GM18868 (cell line): ENCODE measurements around the gene PRKCD.
A peak's percentile ranks its signal among the peaks of the same experiment; 100 is the strongest.

Source experiments
- ATAC-seq: cut with Tn5 transposase; IDR thresholded peaks from one replicate; pipeline ENCODE4 v1.9.1; 2021; ENCODE audit warnings: mild to moderate bottlenecking, moderate library complexity; ENCODE audit not compliant: unreplicated experiment

The PRKCD gene

DNA sequence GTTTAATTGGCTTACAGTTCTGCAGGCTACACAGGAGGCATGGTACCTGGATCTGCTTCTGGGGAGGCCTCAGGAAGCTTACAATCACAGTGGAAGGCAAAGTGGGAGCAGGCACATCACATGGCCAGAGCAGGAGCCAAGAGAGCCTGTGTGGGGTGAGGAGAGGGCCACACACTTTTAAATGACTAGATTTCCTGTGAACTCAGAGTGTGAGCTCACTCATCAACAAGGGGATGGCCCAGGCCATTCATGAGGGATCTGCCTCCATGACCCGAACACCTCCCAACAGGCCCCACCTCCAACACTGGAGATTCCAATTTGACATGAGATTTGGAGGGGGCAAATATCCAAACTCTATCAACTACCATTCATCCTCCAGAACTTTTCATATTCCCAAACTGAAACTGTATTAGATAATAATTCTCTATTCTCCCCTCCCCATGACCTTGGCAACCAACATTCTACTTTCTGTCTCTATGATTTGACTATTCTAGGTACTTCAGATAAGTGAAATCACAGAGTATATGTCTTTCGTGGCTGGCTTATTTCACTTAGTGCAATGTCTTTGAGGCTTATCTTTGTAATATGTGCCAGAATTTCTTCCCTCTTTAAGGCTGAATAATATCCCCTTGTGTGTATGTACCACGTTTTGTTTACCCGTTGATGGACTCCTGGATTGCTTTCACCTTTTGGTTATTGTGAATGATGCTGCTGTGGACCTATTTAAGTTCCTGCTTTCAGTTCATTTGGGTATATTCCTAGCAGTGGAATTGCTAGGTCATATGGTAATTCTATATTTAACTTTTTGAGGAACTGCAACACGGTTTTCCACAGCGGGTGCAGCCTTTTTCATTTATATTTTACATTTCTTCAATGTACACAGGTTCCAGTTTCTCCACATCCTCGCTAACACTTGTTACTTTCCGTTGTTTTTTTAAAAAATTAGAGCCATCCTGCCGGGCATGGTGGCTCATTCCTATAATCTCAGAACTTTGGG, 51.0 kb downstream of the PRKCD start:
- no peak for ATAC-seq

DNA sequence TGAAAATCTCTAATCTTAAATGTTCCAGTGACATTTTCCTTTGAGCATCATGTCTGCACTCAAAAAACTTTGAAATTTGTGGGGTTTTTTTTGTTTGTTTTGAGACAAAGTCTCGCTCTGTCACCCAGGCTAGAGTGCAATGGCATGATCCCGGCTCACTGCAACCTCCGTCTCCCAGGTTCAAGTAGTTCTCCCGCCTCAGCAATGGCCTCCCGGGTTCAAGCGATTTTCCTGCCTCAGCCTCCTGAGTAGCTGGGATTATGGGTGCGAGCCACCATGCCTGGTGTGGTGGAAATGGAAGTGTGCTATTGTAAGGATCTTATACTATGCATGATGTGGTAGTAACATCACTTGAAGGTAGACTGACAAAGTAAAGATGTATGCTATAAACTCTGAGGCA, 52.3 kb downstream of the PRKCD start:
- ATAC-seq = no peak

DNA sequence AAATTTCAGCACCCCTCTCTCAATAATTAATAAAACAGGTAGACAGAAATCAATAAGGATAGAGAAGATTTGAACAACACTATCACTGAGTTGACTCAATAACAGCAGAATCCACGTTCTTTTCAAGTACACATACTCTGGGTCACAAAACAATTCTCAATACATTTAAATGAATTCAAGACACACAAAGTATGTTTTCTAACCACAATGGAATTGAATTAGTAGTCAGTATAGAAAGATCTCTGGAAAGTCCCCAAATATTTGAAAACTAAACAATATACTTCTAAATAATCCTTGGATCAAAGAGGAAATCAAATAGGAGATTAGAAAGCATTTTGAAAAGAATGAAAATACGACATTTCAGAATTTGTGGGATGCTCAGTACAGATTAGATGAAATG, 54.8 kb downstream of the PRKCD start:
- ATAC-seq = no peak

DNA sequence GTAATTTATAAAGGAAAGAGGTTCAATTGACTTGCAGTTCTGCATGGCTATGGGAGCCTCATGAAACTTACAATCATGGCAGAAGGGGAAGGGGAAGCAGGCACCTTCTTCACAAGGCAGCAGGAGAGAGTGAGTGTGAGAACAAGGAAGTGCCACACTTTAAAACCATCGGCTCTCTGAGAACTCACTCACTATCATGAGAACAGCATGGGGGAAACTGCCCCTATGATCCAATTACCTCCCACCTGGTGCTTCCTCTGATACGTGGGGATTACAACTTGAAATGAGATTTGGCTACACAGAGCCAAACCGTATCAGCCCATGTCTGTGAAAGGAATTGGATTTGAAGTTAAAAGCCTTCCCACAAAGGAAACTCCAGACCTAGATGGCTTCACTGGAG, 55.7 kb downstream of the PRKCD start:
- ATAC-seq = no peak

DNA sequence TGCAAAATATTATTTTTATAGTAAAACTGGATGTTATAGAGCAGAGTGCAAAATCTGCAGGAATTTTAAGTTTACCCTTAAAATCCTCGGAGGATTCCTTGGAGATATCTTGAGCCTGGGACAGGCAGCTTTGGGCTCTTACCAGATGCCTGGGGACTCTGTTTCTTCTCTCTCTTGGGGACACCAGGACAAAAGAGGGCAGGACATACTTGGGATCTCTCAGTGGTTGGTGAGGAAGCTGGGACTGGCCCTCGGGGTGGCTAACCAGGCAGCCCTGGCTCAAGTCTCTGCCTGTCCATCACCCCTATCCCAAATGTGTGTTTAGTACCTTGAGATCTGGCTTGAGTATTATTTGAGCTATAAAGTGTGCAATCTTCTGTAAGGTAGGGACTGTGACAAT, 56.2 kb downstream of the PRKCD start:
- no peak for ATAC-seq

DNA sequence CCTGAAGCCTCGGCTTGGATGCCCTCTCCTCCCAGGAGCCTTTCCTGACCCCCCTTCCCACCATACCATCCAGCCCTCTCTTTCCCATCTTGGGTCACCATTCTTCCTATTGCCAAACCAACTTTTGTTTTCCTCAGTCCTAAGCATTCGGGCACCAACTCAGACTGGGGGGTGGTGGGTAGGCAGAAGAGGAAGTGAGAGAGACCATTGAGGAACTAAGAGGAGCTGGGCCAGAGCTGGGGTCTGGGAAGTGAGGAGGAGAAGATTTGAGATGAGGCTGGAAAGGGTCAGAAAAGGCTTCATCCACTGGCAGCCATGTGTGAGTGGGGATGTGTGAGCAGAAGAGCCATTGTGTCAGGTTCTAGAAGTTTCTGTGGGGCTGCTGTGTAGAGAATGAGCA, 57.1 kb downstream of the PRKCD start:
- ATAC-seq = peak; percentile 74

DNA sequence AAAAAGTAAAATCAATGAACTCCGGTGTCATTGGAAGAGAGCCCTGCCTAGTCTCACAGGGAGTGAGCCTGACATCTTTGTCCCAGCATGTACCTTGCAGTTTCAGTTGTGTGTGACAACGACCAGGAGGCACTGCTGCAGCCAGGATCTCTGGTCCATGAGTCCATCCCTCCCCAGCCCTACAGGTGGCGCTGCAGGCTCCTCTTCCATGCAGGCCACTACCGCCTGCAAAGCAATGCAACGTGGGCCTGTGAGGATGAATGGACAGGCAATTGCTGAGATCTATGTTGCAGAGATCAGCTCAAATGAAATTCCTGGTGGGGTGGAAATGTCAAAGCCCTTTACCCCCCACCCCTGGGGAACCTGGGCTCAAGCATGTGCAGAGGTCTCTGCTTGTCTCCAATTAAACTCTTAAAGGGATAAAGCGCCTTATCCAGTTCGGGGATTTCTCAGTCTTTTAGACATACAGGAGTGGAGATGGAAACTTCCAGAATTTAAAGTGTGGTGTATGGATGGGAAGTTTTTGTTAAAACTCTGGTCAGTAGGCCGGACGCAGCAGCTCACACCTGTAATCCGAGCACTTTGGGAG, 59.0 kb downstream of the PRKCD start:
- ATAC-seq = peak; percentile 81

DNA sequence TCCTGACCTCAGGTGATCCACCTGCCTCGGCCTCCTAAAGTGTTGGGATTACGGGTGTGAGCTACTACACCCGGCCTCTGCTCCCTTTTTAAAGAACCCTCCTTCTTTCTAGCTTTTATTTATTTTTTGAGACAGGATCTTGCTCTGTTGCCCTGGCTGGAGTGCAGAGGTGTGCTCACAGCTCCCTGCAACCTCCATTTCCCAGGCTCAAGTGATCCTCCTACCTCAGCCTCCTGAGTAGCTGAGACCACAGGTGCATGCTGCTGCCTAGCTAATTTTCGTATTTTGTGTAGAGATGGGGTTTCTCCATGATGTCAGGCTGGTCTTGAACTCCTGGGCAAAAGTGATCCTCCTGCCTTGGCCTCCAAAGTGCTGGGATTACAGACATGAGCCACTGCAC, 60.3 kb downstream of the PRKCD start:
- ATAC-seq = no peak

DNA sequence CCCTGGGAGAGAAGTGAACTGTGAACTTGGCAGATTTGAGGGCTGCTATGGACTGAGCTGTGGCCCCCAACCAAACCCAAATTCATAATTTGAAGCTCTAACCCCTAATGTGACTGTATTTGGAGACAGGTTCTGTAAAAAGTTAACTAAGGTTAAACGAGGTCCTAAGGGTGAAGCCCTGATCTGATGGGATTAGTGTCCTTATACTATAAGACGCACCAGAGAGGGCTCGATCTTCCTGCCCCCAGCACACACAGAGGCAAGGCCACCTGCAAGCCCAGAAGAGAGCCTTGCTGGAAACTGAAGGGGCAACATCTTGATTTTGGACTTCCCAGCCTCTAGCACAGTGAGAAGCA, 60.8 kb downstream of the PRKCD start:
- no peak for ATAC-seq

DNA sequence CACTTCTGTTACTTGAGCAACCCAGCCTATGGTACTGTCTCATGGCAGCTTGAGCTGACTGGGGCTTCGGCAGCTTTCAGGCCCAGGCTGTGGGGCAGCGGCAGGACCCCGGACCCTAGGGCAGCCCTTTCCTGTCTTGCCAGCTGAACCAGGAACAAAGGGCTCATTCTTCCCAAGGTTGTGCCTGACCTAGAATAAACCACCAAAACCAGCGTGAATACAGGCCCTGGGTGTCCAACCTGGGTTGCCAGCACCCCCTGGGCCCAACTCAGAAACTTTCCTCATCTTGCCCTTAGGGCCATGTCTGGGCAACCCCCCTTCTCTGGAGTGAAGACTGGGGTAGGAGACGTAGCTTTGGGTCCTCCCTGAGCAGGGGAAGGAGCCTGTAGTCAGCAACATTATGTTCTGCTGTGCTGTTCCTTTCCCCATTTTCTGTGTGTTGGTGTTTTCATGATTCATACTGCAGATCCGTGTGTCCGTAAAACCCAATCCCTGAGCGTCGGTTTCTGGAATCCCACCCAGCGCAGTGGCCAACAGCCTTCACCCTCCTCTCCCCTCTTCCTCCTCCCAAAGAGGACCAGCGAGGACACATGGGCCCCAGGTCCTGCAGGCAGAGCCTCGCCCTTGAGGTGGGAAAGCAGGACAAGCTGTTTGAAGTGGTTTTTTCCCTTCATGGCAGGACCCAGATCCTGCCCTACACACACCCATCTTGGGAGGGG, 61.3 kb downstream of the PRKCD start:
- no peak for ATAC-seq

DNA sequence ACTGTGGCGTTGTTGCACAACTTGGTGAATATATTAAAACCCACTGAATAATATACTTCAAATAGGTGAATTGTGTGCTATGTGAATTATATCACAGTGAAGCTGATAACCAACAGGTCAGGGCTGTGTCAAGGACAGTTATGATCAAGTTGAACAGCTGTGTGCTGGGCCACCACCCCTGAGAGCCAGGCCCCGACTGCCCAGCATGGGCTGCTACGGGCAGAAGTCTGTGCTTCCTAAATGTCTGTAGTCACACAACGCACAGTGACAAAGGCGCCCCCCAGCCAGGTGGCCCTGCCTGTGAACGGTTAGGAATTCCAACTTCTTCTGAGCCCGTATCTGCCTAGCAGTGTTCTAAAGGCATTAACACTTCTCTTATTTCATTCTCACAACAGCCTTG, 62.0 kb downstream of the PRKCD start:
- no peak for ATAC-seq

DNA sequence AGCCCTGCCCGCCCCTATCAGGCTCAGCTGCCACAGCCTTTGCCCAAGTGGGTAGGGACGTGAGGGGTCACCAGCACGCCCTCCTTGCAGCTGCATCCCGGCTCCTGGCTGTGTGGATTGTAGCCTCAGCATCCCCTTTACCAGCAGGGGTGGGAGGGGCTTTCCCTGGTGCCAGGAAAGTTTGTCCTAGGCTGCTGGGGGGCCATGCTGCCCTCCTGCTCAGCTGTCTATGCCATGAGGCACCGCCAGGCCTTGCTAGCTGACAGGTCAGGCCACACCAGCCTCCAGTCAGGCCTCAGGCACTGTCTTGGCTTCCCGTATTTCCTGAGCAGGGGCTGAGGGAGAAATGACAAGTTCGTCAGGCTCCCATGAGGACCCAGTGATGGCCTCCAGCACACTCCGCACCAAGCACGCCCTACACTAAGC, 62.5 kb downstream of the PRKCD start:
- no peak for ATAC-seq

DNA sequence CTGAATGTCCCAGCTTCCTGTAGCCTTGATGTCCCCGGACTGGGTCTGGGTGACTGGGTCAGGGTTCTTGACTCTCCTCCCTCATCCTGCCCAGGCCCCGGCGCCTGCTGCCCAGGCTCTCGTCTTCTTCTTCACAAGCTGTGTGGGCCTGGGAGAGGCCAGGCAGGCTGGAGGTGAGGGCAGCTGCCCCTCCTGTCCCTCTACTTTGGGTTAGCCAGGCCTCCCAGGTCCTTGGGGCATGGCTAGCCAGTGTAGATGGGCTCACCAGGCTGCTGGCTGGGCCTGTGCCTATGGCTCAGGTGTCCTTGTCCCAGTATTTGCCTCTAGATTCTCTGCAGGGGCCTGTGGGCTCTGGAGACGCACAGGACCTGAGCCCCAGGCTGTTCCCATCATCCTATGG, 63.0 kb downstream of the PRKCD start:
- ATAC-seq = no peak

DNA sequence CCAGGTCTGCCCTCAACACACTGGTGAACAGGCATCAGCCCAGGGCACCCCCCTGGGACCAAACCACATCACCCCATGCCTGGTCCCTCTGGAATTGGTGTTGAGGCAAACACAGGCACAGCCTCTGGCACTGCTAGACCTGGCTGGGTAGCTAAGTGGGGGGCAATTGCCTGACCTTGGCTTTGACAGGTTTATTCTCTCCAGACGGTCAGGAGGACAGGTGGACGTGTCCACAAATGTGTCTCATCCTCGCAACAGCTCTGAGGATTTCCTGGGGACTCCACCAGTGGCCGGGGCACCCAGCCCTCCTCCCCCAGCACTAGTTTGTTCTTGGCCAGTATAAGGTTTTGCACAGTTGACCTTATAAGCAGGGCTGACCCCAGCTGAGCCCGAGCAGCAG, 63.5 kb downstream of the PRKCD start:
- ATAC-seq = no peak

DNA sequence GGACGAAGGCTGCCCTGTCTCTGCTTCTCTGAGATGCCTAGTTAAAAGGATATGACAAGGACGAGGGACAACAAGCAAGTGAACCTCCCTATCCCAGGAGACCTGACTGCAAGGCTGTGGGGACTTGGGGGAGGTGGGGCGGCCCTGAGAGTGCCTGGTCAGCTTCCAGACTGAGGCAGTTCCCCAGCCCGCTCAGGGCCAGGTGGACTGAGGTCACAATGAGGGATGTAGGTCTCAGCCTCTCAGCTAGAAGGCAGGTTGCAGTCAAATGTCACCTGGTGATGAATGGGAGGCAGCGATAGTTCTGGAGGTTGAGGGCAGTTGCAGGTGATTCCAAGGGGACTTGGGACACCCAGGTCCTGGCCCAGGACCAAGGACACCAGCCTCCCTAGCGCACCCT, 64.2 kb downstream of the PRKCD start:
- ATAC-seq = no peak

DNA sequence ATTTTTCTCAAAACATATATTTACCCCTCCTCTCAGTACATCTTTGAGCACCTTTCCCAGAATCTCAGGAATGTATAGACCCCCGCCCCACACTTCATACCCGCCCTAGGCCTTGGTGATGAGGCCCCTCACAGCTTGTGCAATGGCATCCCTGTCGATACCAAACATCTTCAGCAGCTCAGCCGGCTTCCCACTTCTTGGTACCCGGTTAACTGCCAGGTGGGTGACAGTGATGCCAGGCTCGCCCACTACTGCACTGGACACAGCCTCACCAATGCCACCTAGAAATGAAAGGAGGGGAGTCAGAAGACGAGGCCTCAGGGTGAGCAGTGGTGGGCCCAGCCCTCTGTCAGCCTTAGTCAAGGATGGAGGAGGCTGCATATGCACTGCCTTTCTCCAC, 64.6 kb downstream of the PRKCD start:
- ATAC-seq = no peak

DNA sequence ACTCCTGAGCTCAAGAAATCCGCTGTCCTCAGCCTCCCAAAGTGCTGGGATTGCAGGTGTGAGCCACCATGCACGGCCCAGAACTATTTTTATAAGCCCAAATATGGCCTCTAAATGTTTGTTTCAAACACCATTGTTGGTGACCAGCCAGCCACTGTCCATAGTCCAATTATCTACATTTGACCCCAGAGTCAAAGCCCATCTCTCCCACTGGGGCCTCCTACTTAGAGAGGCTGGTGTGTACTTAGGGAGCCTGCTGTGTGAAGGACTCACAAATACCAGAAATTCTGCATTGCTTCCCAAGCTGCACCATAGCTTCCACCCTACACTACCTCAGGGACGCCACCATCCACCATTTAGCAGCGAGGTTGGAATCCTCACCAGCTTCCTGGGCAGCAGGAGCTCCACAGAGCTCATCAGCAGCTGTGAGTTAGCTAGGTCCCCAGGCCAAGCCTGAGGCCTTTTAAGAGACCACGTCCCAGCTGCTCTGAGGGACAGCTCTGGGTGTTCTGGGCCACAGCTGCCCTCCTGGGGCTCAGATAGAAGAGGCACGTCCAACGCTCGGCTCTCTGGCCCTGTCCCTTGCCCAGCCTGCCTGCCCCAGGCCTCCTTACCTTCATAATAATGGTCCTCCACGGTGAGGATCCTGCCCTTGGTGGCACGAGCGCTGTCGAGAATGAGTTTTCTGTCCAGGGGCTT, 65.3 kb downstream of the PRKCD start:
- no peak for ATAC-seq

DNA sequence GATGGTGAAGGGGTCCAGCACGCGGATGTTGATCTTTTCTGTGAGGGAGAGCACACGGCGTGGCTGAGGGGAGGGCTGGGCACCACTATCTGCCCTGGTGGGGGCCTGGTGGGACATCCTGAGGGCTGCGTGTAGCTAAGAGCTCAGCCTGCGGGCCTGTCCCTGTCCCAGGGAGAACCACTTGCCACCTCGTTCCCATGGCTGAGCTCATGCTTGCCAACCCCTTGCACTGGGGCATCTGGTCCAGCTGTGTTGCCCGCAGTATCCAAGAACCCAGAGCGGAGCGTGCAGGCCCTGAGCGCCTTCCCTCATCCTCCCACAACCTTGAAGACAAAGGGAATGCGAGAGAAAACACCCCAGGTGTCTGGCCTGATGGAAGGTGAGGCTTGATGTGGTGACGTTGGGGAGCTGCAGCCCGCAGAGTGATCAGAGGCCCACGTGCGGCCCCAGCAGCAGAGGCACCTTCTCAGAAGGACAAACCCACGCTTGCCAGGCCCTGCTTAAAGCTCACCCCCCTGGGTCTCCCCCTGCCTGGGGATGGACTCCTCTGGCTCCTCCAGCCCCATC, 65.9 kb downstream of the PRKCD start:
- no peak for ATAC-seq

DNA sequence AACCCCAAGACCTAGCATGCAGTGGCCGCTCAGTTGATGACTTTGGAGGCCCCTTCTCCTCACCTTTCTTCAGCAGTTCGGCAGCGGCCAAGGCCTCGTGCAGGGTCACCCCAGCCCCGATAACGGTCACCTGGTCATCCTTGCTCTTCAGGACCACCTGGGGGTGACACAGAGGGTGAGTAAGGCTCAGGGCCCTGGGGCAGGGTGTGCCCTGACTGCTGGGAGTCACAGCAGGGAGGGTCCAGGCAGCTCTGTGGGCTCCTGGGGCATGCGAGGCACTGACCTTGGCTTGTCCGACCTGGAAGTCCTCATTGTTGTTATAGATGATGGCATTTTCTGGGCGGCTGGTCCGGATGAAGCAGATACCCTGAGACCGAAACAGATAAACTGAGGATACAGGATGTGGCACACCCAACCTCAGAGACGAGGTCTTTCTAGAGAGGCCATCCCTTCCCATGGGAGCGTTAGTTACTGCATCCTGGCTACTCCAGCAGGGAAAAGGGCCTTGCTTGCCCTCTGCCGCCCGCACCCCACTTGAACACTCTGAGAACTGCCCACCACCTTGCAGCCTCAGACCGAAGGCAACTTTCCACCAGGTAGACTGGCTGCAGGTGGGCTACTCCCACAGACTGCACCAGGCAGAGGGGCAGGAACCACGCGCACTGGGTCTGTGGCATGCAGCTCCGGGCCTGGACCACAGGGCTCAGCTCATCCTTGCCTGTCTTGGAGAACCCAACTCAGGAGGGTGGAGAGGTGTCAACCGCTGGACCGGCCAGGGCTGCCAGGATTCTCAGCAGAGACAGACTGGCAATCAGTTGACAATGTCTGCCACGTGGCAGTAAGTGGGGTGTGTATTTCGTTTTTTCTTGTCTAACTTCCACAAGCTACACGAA, 67.2 kb downstream of the PRKCD start:
- no peak for ATAC-seq

DNA sequence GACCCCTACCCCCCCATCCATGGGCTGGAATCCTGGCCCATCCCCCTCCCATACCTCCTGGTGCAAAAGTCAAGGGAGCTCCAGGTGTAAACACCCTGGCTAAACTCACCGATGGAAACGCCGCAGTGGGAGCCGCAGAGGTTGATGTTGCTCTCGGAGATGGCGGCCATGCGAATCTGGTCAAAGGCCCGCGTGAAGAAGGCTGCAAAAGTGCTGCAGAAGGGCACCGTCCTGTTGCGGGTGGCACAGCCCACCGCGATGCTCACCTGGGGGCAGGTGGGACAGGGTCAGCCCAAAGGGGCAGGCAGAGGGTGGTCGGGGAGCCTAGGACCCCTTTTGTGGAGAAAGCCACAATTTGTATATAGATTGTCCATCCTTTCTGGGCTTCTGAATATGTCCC, 68.2 kb downstream of the PRKCD start:
- ATAC-seq = no peak
